PFSK-1 (cell line): ENCODE results near the gene VPS35L.

Experiments
- FOXP2 ChIP-seq: optimal IDR thresholded peaks from 2 replicates; pipeline ENCODE3; 2011; ENCODE audit warnings: borderline replicate concordance, control low read depth, inconsistent platforms; ENCODE audit not compliant: insufficient read depth; ENCODE audit errors: extremely low read length, extremely low read depth
- POLR2AphosphoS5 ChIP-seq: IDR thresholded peaks from 2 replicates; pipeline ENCODE4 v1.6.1; 2012; ENCODE audit warnings: low read depth, mild to moderate bottlenecking, control low read depth, low read length, moderate library complexity
- REST ChIP-seq, 2 experiments: IDR thresholded peaks; 2 replicates each; pipeline versions ENCODE4 v1.6.1 to v1.8.0; 2011 to 2012; ENCODE audit warnings: low read depth in 2 of 2, low read length in 2 of 2, control low read depth in 1 of 2, inconsistent platforms in 1 of 2, mild to moderate bottlenecking in 1 of 2, moderate library complexity in 1 of 2; ENCODE audit not compliant: insufficient read depth in 1 of 2
- SIN3A ChIP-seq: IDR thresholded peaks from 2 replicates; pipeline ENCODE4 v1.6.1; 2012; ENCODE audit warnings: mild to moderate bottlenecking, low read length, moderate library complexity, borderline replicate concordance; ENCODE audit not compliant: insufficient read depth
- TAF1 ChIP-seq: IDR thresholded peaks from 2 replicates; pipeline ENCODE4 v1.6.1; 2012; ENCODE audit warnings: low read length, control low read depth, borderline replicate concordance; ENCODE audit not compliant: insufficient read depth

Gene VPS35L

GRCh38 chr16:19616241-19616640 lies 60.7 kb downstream of the VPS35L start:
- no peak for TF ChIP-seq TAF1
- TF ChIP-seq REST (IDR thresholded peaks at IDR 0.05; ENCODE audit: insufficient read depth in 1 of 2, low read depth in 2 of 2, low read length in 2 of 2): no peak
- no peak for TF ChIP-seq FOXP2
- TF ChIP-seq POLR2AphosphoS5: no peak
- TF ChIP-seq SIN3A: no peak

DNA sequence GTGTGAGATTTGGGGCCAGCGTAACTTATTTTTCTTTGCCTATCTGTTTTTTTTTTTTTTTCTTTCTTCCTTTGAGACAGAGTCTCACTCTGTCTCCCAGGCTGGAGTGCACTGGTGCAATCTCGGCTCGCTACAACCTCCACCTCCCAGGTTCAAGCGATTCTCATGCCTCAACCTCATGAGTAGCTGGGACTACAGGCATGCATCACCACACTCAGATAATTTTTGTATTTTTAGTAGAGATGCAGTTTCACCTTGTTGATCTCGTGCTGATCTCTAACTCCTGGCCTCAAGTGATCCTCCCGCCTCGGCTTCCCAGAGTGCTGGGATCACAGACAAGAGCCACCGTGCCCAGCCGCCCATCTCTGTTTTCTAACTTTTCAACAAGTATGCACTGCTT lies 63.4 kb downstream of the VPS35L start:
- TF ChIP-seq SIN3A (no peak), POLR2AphosphoS5 (no peak), TAF1 (no peak), FOXP2 (no peak), REST (IDR thresholded peaks at IDR 0.05; ENCODE audit: insufficient read depth in 1 of 2, low read depth in 2 of 2, low read length in 2 of 2) (no peak)

DNA sequence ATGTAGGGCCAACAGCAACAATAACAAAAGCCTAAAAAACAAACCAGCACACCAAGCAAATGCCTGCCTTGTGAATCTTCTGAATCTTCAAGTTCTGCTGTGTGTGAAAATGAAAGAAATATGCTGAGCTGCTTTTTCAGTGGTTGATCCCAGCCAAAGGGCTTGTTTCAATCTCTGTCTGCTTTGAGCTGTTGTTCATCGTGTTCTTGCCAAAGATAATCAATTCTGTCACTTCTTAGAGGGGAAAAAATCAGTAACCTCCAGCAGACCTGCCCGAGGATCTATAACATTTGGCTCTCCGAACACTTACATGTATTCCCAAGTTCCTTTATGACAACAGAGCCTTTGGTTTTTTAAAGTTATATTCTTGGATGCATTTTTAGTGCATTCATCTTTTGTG lies 65.9 kb downstream of the VPS35L start:
- TF ChIP-seq POLR2AphosphoS5 (no peak), FOXP2 (no peak)

DNA sequence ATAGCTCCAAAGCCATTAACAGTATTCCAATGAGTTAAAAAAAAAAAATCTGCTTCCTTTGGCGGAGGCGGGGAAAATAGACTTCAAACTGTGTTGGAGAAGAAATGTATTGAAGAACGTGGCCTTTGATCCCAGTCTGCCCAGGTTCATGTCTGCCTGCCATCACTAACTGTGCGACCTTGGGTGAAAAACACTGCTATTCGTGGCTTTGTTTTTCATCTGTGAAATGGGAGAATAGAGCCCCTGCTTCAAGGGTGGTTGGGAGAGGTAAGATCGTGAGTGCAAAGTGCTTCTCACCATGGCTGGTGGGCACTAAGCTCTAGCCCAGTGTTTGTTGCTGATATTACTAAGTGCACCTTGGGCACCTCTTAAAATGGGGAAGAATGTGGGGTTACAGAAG lies 69.5 kb downstream of the VPS35L start:
- TF ChIP-seq TAF1: no peak
- TF ChIP-seq SIN3A: no peak
- no peak for TF ChIP-seq FOXP2
- no peak for TF ChIP-seq POLR2AphosphoS5
- TF ChIP-seq REST (IDR thresholded peaks at IDR 0.05; ENCODE audit: insufficient read depth in 1 of 2, low read depth in 2 of 2, low read length in 2 of 2): no peak

GRCh38 chr16:19636436-19637267 lies 81.1 kb downstream of the VPS35L start:
- TF ChIP-seq REST (IDR thresholded peaks at IDR 0.05; ENCODE audit: insufficient read depth in 1 of 2, low read depth in 2 of 2, low read length in 2 of 2) (no peak), SIN3A (no peak), TAF1 (no peak), FOXP2 (no peak), POLR2AphosphoS5 (no peak)
